Ascending aorta (tissue), 2 donors: ENCODE measurements around the gene EXOSC9. TPM values are rescaled to one million over a fixed set of nuclear protein-coding genes. Genes with fewer than 3 reads are reported as not detected.
A peak's percentile ranks its signal among the peaks of the same experiment; 100 is the strongest.

ENCODE experiments used
- DNase-seq, 2 donors: peaks; one replicate each; pipeline ENCODE4 v3.0.0-alpha.2; 2019; ENCODE audit warnings: low spot score in 2 of 2
- H3K27ac ChIP-seq, 2 donors: fragments of 200-600 bp; sonication (generic); one replicate each; pipeline ENCODE4 v1.5.1; 2016 to 2017; ENCODE audit warnings: mild to moderate bottlenecking in 1 of 2
- H3K27me3 ChIP-seq: fragments of 200-600 bp; sonication (generic); one replicate; pipeline ENCODE4 v1.5.1; 2017
- H3K36me3 ChIP-seq, 2 donors: fragments of 200-600 bp; sonication (generic); one replicate each; pipeline ENCODE4 v1.5.1; 2016
- H3K4me1 ChIP-seq, 2 donors: fragments of 200-600 bp; sonication (generic); one replicate each; pipeline ENCODE4 v1.5.1; 2016 to 2017; ENCODE audit warnings: mild to moderate bottlenecking in 1 of 2
- H3K4me3 ChIP-seq, 2 donors: fragments of 200-600 bp; sonication (generic); one replicate each; pipeline ENCODE4 v1.5.1; 2016 to 2017; ENCODE audit warnings: mild to moderate bottlenecking in 1 of 2
- H3K9me3 ChIP-seq, 2 donors: fragments of 200-600 bp; sonication (generic); one replicate each; pipeline ENCODE4 v1.5.1; 2016
- intact Hi-C: fragments of 100-400 bp; cut with DNase I; formaldehyde crosslinking; loops from one replicate; pipeline ENCODE4 v1.15.1; 2023
- total RNA-seq: library from RNA; depleted of rRNA; stranded (reverse); fragments of >200 nt; gene quantifications from one replicate; pipeline ENCODE4 v1.1.0, GENCODE V29; 2016
- TF ChIP-seq, protein P1 (sequence below), 3 experiments: fragments of 200-600 bp in 2 of 3; fragments of 450-650 bp in 1 of 3; sonication (generic) in 2 of 3; IDR thresholded peaks; one replicate each; pipeline ENCODE4 v1.5.1; 2016 to 2019; ENCODE audit warnings: antibody characterized with exemption in 3 of 3, mild to moderate bottlenecking in 1 of 3, moderate library complexity in 1 of 3

EXOSC9 gene
- total RNA-seq, 1 donor from 2014 or later: 11.9 TPM

DNA sequence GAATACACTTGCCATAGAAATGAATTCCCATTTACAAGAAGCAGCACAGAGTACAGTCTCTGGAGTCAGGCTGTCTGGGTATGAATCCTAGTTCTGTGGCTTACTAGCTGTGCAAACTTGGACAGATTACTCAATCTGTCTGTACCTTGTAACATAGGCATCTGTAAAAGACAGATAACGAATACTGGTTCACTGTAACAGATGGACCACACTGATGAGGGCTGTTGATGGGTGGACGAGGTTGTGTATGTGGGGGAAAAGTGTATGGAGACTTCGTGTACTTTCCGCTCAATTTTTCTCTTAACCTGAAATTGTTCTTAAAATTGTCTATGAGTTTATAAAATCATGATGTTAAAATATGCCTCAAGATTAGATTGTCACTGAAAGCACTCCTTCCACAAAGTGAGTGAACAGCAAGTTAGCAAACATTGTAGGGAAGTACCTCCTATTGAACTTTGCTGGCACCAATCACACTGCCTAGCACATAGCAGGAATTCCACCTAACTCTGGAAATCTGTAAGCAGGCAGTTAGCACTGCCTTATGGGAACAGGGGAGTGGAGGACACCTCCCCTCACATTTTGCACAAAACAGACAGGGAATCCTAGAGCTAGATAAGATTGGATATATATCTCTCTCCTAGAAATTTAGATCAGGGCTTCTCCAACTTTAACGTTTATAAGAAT, 6.5 kb upstream of the EXOSC9 start:
- intact Hi-C loops: no loop called here
- Histone ChIP-seq H3K36me3 (no peaks in the 10 kb centered on the region), H3K9me3 (no peaks in the 10 kb centered on the region), H3K27me3 (no peaks in the 10 kb centered on the region), H3K27ac (no peak overlapping the region), H3K4me1 (no peaks in the 10 kb centered on the region), H3K4me3 (no peak overlapping the region)
- DNase-seq: no peak
- TF ChIP-seq, protein P1, sequence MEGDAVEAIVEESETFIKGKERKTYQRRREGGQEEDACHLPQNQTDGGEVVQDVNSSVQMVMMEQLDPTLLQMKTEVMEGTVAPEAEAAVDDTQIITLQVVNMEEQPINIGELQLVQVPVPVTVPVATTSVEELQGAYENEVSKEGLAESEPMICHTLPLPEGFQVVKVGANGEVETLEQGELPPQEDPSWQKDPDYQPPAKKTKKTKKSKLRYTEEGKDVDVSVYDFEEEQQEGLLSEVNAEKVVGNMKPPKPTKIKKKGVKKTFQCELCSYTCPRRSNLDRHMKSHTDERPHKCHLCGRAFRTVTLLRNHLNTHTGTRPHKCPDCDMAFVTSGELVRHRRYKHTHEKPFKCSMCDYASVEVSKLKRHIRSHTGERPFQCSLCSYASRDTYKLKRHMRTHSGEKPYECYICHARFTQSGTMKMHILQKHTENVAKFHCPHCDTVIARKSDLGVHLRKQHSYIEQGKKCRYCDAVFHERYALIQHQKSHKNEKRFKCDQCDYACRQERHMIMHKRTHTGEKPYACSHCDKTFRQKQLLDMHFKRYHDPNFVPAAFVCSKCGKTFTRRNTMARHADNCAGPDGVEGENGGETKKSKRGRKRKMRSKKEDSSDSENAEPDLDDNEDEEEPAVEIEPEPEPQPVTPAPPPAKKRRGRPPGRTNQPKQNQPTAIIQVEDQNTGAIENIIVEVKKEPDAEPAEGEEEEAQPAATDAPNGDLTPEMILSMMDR (IDR thresholded peaks at IDR 0.05): no peak

- TF ChIP-seq, protein P1 (IDR thresholded peaks at IDR 0.05): no peak
- Histone ChIP-seq H3K9me3 (no peaks in the 10 kb centered on the region), H3K4me3 (no peak overlapping the region), H3K27me3 (no peaks in the 10 kb centered on the region), H3K27ac (no peak overlapping the region), H3K4me1 (no peaks in the 10 kb centered on the region), H3K36me3 (no peaks in the 10 kb centered on the region)
- intact Hi-C loops: no loop called here
- no peak for DNase-seq
These were observed 4.8 kb upstream of the EXOSC9 start for GRCh38 chr4:121796283-121796682.

DNA sequence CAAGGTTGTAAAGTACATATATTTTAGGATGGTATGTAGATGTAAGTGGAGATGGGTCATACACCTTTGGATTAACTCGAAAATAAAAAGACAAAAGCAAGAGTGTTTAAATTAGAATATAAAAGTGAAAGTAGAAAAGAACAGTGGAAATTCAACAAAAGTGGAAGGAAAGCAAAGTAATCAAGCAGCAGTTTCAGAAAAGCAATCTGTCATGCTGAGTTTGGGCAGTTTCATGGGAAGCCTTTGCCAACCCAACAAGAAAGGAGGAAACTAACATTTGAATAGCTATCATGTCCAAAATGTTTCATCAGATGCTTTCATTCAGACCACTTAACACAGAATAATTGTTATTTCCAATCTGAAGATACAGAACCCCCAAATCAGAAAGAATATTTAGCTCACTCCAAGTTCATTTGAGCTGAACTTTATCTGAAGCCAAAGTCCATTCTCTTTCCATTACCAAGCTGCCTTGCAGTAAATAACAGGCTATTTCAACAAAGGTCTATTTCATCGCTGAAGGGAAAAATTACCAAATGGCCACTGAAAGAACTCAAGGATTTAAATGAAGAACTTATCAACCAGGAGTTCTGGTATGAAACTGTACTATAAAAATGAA, 1.8 kb upstream of the EXOSC9 start:
- no peaks in the 10 kb centered on the region for H3K27me3 ChIP-seq
- no peak overlapping the region for H3K4me3 ChIP-seq
- intact Hi-C loops: no loop called here
- H3K9me3 ChIP-seq: no peaks in the 10 kb centered on the region
- no peak overlapping the region for H3K27ac ChIP-seq
- peaks cover 0 to 8% of the 10 kb centered on the region in 2 donors for H3K4me1 ChIP-seq
- DNase-seq: no peak
- H3K36me3 ChIP-seq: peaks cover 0 to 15% of the 10 kb centered on the region in 2 donors
- TF ChIP-seq, protein P1 (IDR thresholded peaks at IDR 0.05): no peak

- DNase-seq: no peak
- intact Hi-C loops: loop anchor here (2.0 kb wide), 1 partner anchor 71 kb away; the partner anchor contains the start of gene BBS7
- peaks cover 3 to 21% of the 10 kb centered on the region in 2 donors for H3K36me3 ChIP-seq
- H3K4me1 ChIP-seq: peaks cover 0 to 8% of the 10 kb centered on the region in 2 donors
- H3K9me3 ChIP-seq: no peaks in the 10 kb centered on the region
- H3K27ac ChIP-seq: peak overlapping the region; percentile 70 to 85
- H3K27me3 ChIP-seq: no peaks in the 10 kb centered on the region
- H3K4me3 ChIP-seq: peak overlapping the region; percentile 78 to 90
- TF ChIP-seq, protein P1 (IDR thresholded peaks at IDR 0.05): no peak
These were observed 1.1 kb upstream of the EXOSC9 start for GRCh38 chr4:121799867-121800501.

DNA sequence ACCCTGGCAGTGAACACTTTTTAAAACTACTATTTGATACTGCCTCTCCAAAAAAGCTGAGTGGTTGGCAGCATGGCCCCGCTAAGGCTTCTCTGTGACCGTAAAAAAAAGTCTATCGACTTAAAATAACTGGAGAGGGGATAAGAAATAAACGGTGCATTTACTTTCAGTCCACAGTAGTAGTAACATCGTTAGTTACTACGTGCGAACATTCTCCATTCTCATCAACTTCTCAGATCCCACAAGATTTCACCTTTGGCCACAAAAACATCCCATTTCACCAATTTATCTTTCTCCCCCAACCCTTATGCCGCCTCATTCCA, 524 bp upstream of the EXOSC9 start:
- Histone ChIP-seq H3K27me3 (no peaks in the 10 kb centered on the region), H3K4me3 (peak overlapping the region; percentile 78 to 90), H3K36me3 (peaks cover 9 to 26% of the 10 kb centered on the region in 2 donors), H3K27ac (peak overlapping the region; percentile 70 to 85), H3K4me1 (peaks cover 0 to 8% of the 10 kb centered on the region in 2 donors), H3K9me3 (no peaks in the 10 kb centered on the region)
- TF ChIP-seq, protein P1 (IDR thresholded peaks at IDR 0.05): no peak
- DNase-seq: no peak
- intact Hi-C loops: loop anchor here (2.0 kb wide), 1 partner anchor 70 kb away; the partner anchor contains the start of gene BBS7
